GM18505 (cell line): ENCODE measurements around the gene WNK1.

Experiments used
- ATAC-seq: cut with Tn5 transposase; IDR thresholded peaks from one replicate; pipeline ENCODE4 v1.9.1; 2021; ENCODE audit not compliant: unreplicated experiment
- POLR2A ChIP-seq: IDR thresholded peaks from 4 replicates; pipeline ENCODE4 v1.6.1; 2011; ENCODE audit warnings: borderline replicate concordance; ENCODE audit not compliant: insufficient read depth, insufficient read length; ENCODE audit errors: extremely low read depth

The WNK1 gene

DNA sequence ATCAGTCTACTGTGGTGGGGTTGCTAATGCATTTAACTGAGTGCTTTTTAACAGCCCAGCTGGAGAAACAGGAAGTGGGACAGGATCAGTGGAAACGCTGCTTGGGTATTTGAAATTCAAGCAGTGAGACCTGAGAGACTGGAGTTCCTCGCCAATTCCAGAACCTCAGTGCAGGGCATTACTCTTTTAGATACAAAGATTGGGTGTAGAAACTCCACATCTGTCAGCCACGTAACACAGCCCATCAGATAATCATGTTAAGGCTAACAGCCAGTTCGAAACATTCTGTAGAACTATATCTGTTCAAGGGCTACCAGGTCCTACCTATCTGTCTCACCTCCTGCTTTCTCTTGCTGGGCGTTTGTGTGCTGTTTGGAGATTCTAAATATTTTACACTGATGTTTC lies 151.6 kb downstream of the WNK1 start:
- no peak for ATAC-seq
- TF ChIP-seq POLR2A: no peak

DNA sequence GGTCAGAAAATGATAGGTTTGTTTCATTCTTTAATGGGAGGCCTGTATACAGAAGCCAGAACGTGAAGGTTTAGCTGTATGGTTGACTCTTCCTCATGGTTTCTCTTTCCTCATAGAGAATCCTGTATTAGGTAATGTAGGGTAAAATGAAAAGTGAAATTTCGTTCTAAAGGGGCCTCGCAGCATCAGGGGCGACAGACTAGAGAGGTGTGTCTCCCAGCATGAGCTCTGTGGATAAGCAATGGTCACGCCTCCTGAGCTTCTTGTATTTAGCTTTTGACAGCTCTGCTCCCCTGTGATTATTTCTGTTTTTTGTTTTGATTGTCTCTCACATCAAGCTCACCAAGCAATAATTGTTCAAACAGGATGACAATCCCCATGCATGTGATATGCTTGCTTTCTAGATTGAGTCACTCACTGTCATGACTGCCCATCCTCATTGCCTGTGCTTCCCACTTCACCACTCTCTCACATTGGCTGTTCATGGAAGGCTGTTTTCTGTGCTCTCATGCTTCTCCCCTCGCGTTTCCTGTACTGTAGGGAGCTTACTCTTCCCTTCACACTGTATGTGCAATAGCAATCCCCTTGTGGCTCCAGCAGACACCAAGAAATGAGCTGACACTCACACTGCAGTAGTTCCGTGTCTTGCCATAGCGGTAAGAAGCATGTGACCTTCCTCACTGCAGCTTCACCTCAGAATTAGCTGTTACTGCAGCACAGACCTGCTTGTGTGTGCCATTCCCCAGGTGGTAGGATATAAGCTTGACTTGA lies 153.1 kb downstream of the WNK1 start:
- no peak for ATAC-seq

DNA sequence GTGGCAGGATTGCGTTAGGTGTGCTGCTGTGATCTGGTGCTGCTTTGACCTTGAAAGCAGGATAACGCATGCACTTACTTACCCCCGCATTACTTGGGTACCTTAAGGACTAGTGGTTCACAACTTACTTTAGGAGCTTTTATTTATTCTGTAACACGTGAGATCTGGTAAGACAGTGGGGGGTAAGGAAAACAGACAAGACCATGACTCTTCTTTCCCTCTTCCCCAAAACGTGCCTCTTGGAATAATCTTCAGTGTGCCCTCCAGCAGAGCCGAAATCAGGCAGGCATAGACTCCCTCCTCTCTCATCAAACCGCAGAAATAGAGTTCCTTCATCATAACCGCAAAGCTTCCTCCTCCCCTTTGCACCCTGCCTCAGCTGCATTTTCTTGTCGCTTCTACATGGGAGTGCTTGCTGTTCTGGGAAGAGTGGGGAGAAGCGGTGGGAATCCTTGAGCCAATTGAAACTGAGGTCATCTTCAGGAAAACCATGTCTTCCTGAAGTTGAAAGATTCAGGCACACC lies 153.7 kb downstream of the WNK1 start:
- no peak for ATAC-seq
- TF ChIP-seq POLR2A: no peak

More for the DNA sequence above, 153.1 kb downstream of the WNK1 start:
- TF ChIP-seq POLR2A: peak; percentile 16

DNA sequence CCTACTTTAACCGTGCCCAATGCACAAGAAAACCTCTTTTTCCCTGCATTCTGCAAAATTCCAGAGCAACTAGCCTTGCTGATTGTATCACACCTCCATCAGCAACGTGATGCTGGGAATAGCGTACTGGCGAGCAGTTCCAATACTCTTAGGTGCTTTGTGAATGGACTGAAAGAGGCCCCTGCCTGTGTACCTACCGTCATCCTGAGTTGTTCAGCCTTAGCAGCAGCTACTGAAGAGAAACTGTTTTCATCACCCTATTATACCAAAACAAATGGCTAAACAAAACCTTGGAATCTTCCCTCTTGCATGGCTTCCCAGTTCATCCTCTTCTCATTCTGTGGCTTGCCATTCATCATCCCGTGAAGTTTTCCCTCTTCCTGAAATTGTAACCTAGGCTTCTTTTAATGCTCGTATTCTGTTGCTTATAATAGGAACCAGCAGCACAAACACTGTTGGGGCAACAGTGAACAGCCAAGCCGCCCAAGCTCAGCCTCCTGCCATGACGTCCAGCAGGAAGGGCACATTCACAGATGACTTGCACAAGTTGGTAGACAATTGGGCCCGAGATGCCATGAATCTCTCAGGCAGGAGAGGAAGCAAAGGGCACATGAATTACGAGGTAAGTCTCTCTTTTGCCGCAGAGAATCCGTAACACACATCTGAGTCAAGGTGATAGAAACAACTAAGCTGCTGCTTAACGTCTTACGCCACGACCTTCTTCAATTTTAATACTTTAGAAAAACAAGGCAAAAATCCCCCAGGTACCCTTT lies 155.2 kb downstream of the WNK1 start:
- TF ChIP-seq POLR2A: no peak
- no peak for ATAC-seq

DNA sequence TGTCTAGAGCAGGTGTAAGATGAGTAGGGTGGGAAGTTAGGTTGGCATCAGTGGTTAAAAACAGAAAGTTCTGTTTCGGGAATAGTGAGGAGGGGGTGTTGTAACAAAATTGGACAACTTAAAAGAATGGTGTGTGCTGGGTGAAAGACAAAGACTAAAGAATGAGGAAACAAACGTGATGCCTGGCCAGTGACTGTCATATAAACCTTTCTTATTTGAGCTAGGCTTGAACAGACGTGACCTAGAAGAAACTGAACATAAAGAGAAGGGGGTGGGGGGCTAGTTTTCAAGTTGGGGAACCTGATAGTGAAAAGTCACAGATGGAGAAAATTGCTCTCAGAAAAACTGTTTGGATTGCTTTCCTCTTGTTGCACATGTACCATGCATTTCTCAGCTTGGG lies 157.5 kb downstream of the WNK1 start:
- ATAC-seq: no peak
- TF ChIP-seq POLR2A: no peak

DNA sequence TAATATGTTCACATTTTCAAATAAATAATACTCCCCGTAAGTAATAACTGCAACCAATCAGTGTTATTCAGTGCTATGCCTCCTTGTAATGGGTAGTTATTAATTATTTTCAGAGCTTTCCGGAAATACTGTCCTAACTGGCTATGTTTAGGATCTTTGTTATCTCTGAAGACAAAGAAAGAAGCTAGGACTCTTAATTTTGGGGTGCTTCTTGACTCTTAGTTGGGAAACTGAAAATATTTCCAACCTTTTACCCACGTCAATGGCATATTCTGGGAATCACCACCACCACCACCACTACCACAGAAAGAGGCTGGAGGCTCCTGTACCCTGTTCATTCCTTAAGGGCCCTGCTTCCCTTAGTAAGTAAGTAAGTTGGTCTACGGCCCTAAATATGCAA lies 158.0 kb downstream of the WNK1 start:
- TF ChIP-seq POLR2A: no peak
- ATAC-seq: no peak

DNA sequence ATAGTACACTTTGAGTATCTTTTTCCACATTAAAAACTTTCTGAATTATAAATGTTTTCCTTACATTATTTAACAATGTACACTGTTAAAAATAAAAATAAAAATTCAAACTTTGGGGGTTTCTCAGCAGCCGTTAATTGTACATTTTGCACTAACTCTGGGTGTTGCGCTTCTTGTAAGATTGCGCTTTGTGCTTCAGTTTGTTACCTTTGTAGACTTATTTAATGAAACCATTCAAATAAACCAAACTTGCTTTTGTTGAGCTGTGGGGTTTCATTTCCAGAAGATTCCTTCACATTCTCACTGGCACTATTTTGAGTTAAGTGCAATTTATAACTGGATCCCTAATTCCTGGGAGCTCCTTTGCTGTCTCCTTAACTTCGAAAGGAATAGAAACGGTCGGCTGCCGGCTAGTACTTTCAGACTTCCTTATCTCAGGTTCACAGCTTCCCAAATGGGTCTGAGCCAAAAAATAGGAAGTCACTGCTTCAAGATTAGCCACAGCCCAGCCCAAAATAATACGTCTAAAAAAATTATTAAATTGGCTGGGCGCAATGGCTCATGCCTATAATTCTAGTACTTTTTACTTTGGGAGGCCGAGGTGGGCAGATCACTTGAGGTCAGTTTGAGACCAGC lies 158.9 kb downstream of the WNK1 start:
- no peak for TF ChIP-seq POLR2A

DNA sequence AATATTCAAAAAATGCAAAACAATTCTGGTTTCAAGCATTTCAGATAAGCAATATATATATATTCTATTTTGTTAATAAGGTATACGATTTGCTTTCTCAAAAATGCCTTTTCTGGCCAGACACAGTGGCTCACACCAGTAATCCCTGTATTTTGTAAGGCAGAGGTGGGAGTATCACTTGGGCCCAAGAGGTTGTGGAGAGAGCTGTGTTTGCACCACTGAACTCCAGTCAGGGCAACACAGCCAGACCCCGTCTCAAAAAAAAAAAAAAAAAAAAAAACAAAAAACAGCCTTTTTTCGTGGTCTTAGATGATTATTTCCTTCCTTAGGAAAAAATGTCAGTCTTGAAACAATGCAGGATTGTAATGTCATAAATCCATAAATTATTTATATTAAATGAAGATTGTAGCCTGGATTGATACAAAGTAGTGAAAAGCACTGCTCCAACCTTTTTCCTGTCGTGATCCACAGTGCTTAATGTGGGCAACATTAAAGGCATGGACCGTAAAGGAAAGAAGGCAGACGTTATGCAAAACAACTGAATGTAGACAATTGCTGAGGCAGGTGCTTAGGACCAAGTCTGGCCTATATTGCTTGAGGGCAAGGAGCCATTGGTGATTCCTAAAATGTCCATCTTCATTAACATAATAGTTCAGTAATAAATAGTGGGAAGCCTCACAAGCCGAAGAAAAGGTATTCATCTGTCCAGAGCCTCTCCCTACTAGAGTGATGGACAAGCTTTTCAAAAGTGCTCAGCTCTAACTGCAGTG lies 160.3 kb downstream of the WNK1 start:
- no peak for ATAC-seq
- no peak for TF ChIP-seq POLR2A

More for the DNA sequence above, 158.9 kb downstream of the WNK1 start:
- no peak for ATAC-seq

DNA sequence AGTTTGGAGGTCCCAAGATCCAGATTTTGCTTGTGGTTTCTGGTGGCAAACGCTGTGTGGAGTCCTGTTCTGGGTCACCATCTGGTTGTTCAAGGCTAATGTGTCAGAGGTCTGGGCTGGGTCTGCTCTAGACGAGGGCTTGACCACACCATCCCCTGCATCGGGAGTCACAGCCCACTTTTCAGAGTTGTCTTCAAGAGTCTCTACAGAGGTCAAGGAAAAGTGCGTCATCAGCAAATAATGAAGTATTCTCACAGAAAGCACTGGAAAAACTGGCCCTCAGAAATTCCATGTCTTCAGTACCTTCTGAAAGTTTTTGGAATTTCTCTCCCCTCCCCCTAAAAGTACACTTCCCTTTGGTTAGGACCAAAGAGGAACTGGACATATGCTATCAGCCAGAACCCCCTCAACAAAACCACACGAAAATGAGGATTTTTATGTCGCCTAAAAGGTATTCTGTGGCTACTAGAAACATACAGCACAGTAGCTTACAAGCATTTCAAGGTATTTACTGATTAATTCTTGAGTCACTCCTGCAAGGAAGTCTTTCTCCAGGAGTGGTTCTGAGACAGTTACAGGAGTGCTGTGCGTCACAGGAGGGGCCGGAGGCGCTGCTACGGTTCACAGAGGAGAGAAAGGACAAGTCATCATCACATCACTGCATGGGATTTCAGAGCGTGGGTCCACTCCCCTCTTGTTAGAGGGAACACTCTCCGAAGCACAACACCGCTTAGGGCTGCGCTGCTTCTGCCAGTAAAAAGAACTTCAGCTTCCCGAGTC lies 161.7 kb downstream of the WNK1 start:
- ATAC-seq: no peak
- TF ChIP-seq POLR2A: no peak

DNA sequence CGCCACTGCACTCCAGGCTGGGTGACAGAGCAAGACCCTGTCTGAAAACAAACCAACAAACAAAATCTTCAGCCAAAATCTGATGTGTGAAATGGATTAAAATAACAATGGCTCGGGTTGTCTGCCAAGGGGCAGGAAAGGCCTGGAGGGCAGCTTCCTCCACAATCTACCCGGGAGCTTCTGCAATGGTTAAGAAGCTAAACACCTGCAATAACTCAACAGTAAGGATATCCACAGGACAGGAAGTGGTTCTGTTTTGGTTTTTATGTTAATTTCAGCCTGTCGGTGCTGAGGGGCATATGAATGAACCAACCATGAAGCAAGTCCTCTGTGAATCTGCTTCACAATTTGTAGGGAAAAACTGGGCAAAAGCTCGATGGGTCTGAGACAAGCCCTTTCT lies 162.7 kb downstream of the WNK1 start:
- no peak for TF ChIP-seq POLR2A
- ATAC-seq: no peak

DNA sequence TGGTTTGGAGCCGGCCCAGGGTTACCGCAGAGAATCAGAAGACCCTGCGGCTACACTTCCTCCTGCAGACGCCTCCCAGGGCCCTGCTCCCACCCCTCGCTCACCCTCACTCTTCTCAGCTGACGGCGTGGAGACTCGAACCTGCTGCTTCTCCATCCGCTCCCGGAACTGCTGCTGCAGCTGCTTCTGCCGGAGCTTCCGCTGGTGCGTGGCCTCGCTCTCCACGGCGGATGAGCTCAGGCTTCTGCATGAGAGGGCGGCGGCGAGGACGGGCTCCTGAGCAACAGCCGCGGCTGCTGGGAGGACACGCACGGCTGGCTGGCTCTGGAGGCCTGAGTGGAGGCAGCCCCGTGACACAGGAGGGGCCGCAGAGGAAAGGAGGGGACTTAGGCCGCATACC lies 163.9 kb downstream of the WNK1 start:
- TF ChIP-seq POLR2A: no peak
- ATAC-seq: no peak
